ENCODE results near the gene CAV1.

Gene CAV1

GRCh38 chr7:116503835-116504234 lies 21.0 kb upstream of the CAV1 start:
- no peak for DNase-seq (ENCODE audit: low read depth in 2 of 2)

- DNase-seq (ENCODE audit: low read depth in 2 of 2): no peak
Measured at GRCh38 chr7:116505278-116505677, 19.6 kb upstream of the CAV1 start.

- no peak for DNase-seq (ENCODE audit: low read depth in 2 of 2)
Measured at GRCh38 chr7:116505823-116506222, 19.0 kb upstream of the CAV1 start.

GRCh38 chr7:116509982-116510579 lies 14.8 kb upstream of the CAV1 start:
- DNase-seq (ENCODE audit: low read depth in 2 of 2): no peak

- no peak for DNase-seq (ENCODE audit: low read depth in 2 of 2)
Measured at GRCh38 chr7:116510795-116511194, 14.0 kb upstream of the CAV1 start.

- DNase-seq (ENCODE audit: low read depth in 2 of 2): no peak
Measured at GRCh38 chr7:116511552-116512519, 13.0 kb upstream of the CAV1 start.

GRCh38 chr7:116512520-116513188 lies 12.2 kb upstream of the CAV1 start:
- no peak for DNase-seq (ENCODE audit: low read depth in 2 of 2)

GRCh38 chr7:116515584-116515983 lies 9.3 kb upstream of the CAV1 start:
- DNase-seq (ENCODE audit: low read depth in 2 of 2): no peak

- DNase-seq (ENCODE audit: low read depth in 2 of 2): no peak
Measured at GRCh38 chr7:116516324-116516723, 8.5 kb upstream of the CAV1 start.

GRCh38 chr7:116517626-116518025 lies 7.2 kb upstream of the CAV1 start:
- no peak for DNase-seq (ENCODE audit: low read depth in 2 of 2)

- no peak for DNase-seq (ENCODE audit: low read depth in 2 of 2)
Measured at GRCh38 chr7:116518961-116519360, 5.9 kb upstream of the CAV1 start.

- no peak for DNase-seq (ENCODE audit: low read depth in 2 of 2)
Measured at GRCh38 chr7:116521046-116521664, 3.7 kb upstream of the CAV1 start.

GRCh38 chr7:116522247-116522646 lies 2.6 kb upstream of the CAV1 start:
- DNase-seq (ENCODE audit: low read depth in 2 of 2): no peak

- no peak for DNase-seq (ENCODE audit: low read depth in 2 of 2)
Measured at GRCh38 chr7:116524221-116524608, 621 bp upstream of the CAV1 start.

- no peak for DNase-seq (ENCODE audit: low read depth in 2 of 2)
Measured at GRCh38 chr7:116525298-116525912, 569 bp downstream of the CAV1 start.

GRCh38 chr7:116525913-116526861 lies 1.4 kb downstream of the CAV1 start:
- peak; percentile 23 to 24 for DNase-seq (ENCODE audit: low read depth in 2 of 2)

GRCh38 chr7:116526897-116527296 lies 2.1 kb downstream of the CAV1 start:
- DNase-seq (ENCODE audit: low read depth in 2 of 2): no peak

GRCh38 chr7:116527521-116527920 lies 2.7 kb downstream of the CAV1 start:
- no peak for DNase-seq (ENCODE audit: low read depth in 2 of 2)

- DNase-seq (ENCODE audit: low read depth in 2 of 2): no peak
Measured at GRCh38 chr7:116528008-116528789, 3.4 kb downstream of the CAV1 start.

- no peak for DNase-seq (ENCODE audit: low read depth in 2 of 2)
Measured at GRCh38 chr7:116529250-116529649, 4.4 kb downstream of the CAV1 start.
